H9 (cell line): ENCODE results near the gene AIF1L. TPM values are rescaled to one million over a fixed set of nuclear protein-coding genes. Genes with fewer than 3 reads are reported as not detected.

Source experiments
- DNase-seq: peaks from one replicate; pipeline ENCODE4 v3.0.0-alpha.2; 2017
- H2AFZ ChIP-seq: one replicate; pipeline ENCODE4 v1.6.1; 2013; ENCODE audit warnings: mild to moderate bottlenecking, low read length, control low read depth, moderate library complexity
- H2AK5ac ChIP-seq: 2 replicates; pipeline ENCODE4 v1.6.1; 2013; ENCODE audit warnings: low read length, control low read depth, mixed read lengths; ENCODE audit not compliant: insufficient read length
- H2BK120ac ChIP-seq: one replicate; pipeline ENCODE4 v1.6.1; 2013; ENCODE audit warnings: low read depth, mild to moderate bottlenecking, low read length, control low read depth, inconsistent platforms; ENCODE audit not compliant: poor library complexity, severe bottlenecking
- H2BK12ac ChIP-seq: 2 replicates; pipeline ENCODE4 v1.6.1; 2013; ENCODE audit warnings: low read length, control low read depth, mixed read lengths, low read depth; ENCODE audit not compliant: insufficient read length
- H2BK15ac ChIP-seq: 2 replicates; pipeline ENCODE4 v1.6.1; 2013; ENCODE audit warnings: low read depth, low read length, control low read depth
- H2BK20ac ChIP-seq: one replicate; pipeline ENCODE4 v1.6.1; 2013; ENCODE audit warnings: low read depth, mild to moderate bottlenecking, low read length, control low read depth, inconsistent platforms; ENCODE audit not compliant: poor library complexity, severe bottlenecking
- H2BK5ac ChIP-seq: 2 replicates; pipeline ENCODE4 v1.6.1; 2013; ENCODE audit warnings: low read length, control low read depth, mixed read lengths; ENCODE audit not compliant: insufficient read length
- H3K14ac ChIP-seq: 2 replicates; pipeline ENCODE4 v1.6.1; 2013; ENCODE audit warnings: low read length, control low read depth; ENCODE audit not compliant: insufficient read depth
- H3K18ac ChIP-seq: 2 replicates; pipeline ENCODE4 v1.6.1; 2013; ENCODE audit warnings: low read depth, mild to moderate bottlenecking, mixed read lengths, low read length, control low read depth; ENCODE audit not compliant: insufficient read length
- H3K23ac ChIP-seq: 2 replicates; pipeline ENCODE4 v1.6.1; 2013; ENCODE audit warnings: low read length, control low read depth, mixed read lengths, low read depth; ENCODE audit not compliant: insufficient read length
- H3K23me2 ChIP-seq: 2 replicates; pipeline ENCODE4 v1.6.1; 2013; ENCODE audit warnings: low read depth, mild to moderate bottlenecking, mixed read lengths, low read length, control low read depth; ENCODE audit not compliant: insufficient read length, poor library complexity, severe bottlenecking
- H3K27ac ChIP-seq: 2 replicates; pipeline ENCODE4 v1.5.1; 2013; ENCODE audit warnings: low read length, control low read depth, mixed read lengths, low read depth; ENCODE audit not compliant: insufficient read length
- H3K27me3 ChIP-seq: 2 replicates; pipeline ENCODE4 v1.6.1; 2013; ENCODE audit warnings: low read length, control low read depth, inconsistent platforms; ENCODE audit not compliant: insufficient read depth
- H3K4ac ChIP-seq: 2 replicates; pipeline ENCODE4 v1.6.1; 2013; ENCODE audit warnings: low read depth, mild to moderate bottlenecking, control low read depth, inconsistent platforms, low read length, moderate library complexity
- H3K4me1 ChIP-seq: 2 replicates; pipeline ENCODE4 v1.6.1; 2013; ENCODE audit warnings: low read length, control low read depth, inconsistent platforms; ENCODE audit not compliant: insufficient read depth
- H3K4me2 ChIP-seq: 2 replicates; pipeline ENCODE4 v1.6.1; 2013; ENCODE audit warnings: low read length, control low read depth, mixed read lengths; ENCODE audit not compliant: insufficient read length, insufficient read depth
- H3K56ac ChIP-seq: 2 replicates; pipeline ENCODE4 v1.6.1; 2013; ENCODE audit warnings: low read depth, mild to moderate bottlenecking, mixed read lengths, low read length, control low read depth; ENCODE audit not compliant: insufficient read length
- H3K79me1 ChIP-seq: 2 replicates; pipeline ENCODE4 v1.6.1; 2013; ENCODE audit warnings: low read depth, mild to moderate bottlenecking, moderate library complexity, low read length, control low read depth, inconsistent platforms; ENCODE audit not compliant: insufficient read depth, poor library complexity, severe bottlenecking
- H3K79me2 ChIP-seq: 2 replicates; pipeline ENCODE4 v1.6.1; 2013; ENCODE audit warnings: low read length, control low read depth, inconsistent platforms; ENCODE audit not compliant: insufficient read depth
- H3K9ac ChIP-seq: 2 replicates; pipeline ENCODE4 v1.6.1; 2013; ENCODE audit warnings: low read length, control low read depth, mixed read lengths; ENCODE audit not compliant: insufficient read length; ENCODE audit errors: extremely low read depth
- H3K9me3 ChIP-seq: one replicate; pipeline ENCODE4 v1.6.1; 2013; ENCODE audit warnings: low read depth, low read length, inconsistent platforms; ENCODE audit not compliant: control insufficient read depth
- H3T11ph ChIP-seq: one replicate; pipeline ENCODE4 v1.6.1; 2013; ENCODE audit warnings: mild to moderate bottlenecking, low read length, control low read depth, inconsistent platforms
- H4K20me1 ChIP-seq: one replicate; pipeline ENCODE4 v1.6.1; 2013; ENCODE audit not compliant: control insufficient read depth, insufficient read length, insufficient read depth
- H4K5ac ChIP-seq: 2 replicates; pipeline ENCODE4 v1.6.1; 2013; ENCODE audit warnings: low read depth, mild to moderate bottlenecking, mixed read lengths, low read length, control low read depth; ENCODE audit not compliant: insufficient read length
- H4K8ac ChIP-seq: replicated peaks from 2 replicates; pipeline ENCODE4 v1.6.1; 2013; ENCODE audit warnings: low read length, control low read depth, mixed read lengths, low read depth; ENCODE audit not compliant: insufficient read length
- H4K91ac ChIP-seq: 2 replicates; pipeline ENCODE4 v1.6.1; 2013; ENCODE audit warnings: low read depth, mild to moderate bottlenecking, moderate library complexity, mixed read lengths, low read length, control low read depth; ENCODE audit not compliant: insufficient read length
- H3K27ac Mint-ChIP-seq, 3 experiments: 2 replicates in 2 of 3; 3 replicates in 1 of 3; pipeline ENCODE4 v1.8.0; 2020 to 2021; ENCODE audit warnings: mixed read lengths in 3 of 3, mild to moderate bottlenecking in 1 of 3, moderate library complexity in 1 of 3
- H3K27me3 Mint-ChIP-seq: 2 replicates; pipeline ENCODE4 v1.8.0; 2021; ENCODE audit warnings: low read depth, mild to moderate bottlenecking, moderate library complexity, mixed read lengths
- H3K36me3 Mint-ChIP-seq, 3 experiments: 2 replicates in 2 of 3; 3 replicates in 1 of 3; pipeline ENCODE4 v1.8.0; 2020 to 2021; ENCODE audit warnings: low read depth in 3 of 3, mixed read lengths in 3 of 3; ENCODE audit not compliant: insufficient read depth in 1 of 3
- H3K4me1 Mint-ChIP-seq, 2 experiments: 2 replicates each; pipeline ENCODE4 v1.8.0; 2020; ENCODE audit warnings: mixed read lengths in 2 of 2
- H3K4me3 Mint-ChIP-seq, 2 experiments: 2 replicates in 1 of 2; 3 replicates in 1 of 2; pipeline ENCODE4 v1.8.0; 2020 to 2021; ENCODE audit warnings: mild to moderate bottlenecking in 2 of 2, mixed read lengths in 2 of 2, moderate library complexity in 1 of 2
- H3K9me3 Mint-ChIP-seq, 2 experiments: 2 replicates in 1 of 2; 3 replicates in 1 of 2; pipeline ENCODE4 v1.8.0; 2020; ENCODE audit warnings: mild to moderate bottlenecking in 2 of 2, mixed read lengths in 2 of 2, moderate library complexity in 1 of 2
- CTCF ChIP-seq: fragments of 200-600 bp; sonication (generic); conservative IDR thresholded peaks from 3 replicates; pipeline ENCODE4 v1.8.0; 2021; ENCODE audit warnings: antibody characterized with exemption, mild to moderate bottlenecking
- WGBS: extraction: QIAGEN DNeasy Blood & Tissue Kit; methylation state at CpG from one replicate; pipeline ENCODE4 v1.1.7; 2013; ENCODE audit warnings: missing lambda C conversion rate, low lambda C conversion rate, mixed read lengths; ENCODE audit not compliant: insufficient read length; ENCODE audit errors: extremely low coverage; 5-methylcytosine and 5-hydroxymethylcytosine counted together
- total RNA-seq: library from RNA; stranded (reverse); gene quantifications from 2 replicates; pipeline ENCODE4 v1.2.1, GENCODE V29; 2021

Gene AIF1L
- total RNA-seq, 1 experiment from 2014 or later, result 122 TPM

- H2BK12ac ChIP-seq, result no peak overlapping the region
- no peak overlapping the region for H3K27ac ChIP-seq
- no peak overlapping the region for H3K4ac ChIP-seq
- no peak overlapping the region for H4K5ac ChIP-seq
- Mint-ChIP-seq H3K27me3 (peaks cover 23% of the 10 kb centered on the region), H3K4me3 (no peak overlapping the region), H3K4me1 (peaks cover 32 to 36% of the 10 kb centered on the region in 2 experiments), H3K27ac (peak overlapping the region in 1 of 3 experiments; percentile 34; a peak in 1 of 7 replicates), H3K9me3 (no peaks in the 10 kb centered on the region; a peak in 1 of 5 replicates), H3K36me3 (peaks cover 7 to 16% (median 14%) of the 10 kb centered on the region in 3 experiments; a peak in 6 of 7 replicates)
- H2BK20ac ChIP-seq, result no peak overlapping the region
- WGBS, result no CpG with 5 or more reads among the region's 12 CpGs
- no peak overlapping the region for H3K18ac ChIP-seq
- no peak overlapping the region for H2BK5ac ChIP-seq
- H3K79me2 ChIP-seq, result no peaks in the 10 kb centered on the region; the same call in 1 of the 2 replicates
- H2AK5ac ChIP-seq, result no peak overlapping the region
- H4K91ac ChIP-seq, result no peak overlapping the region
- no peak overlapping the region for H2BK15ac ChIP-seq
- no peaks in the 10 kb centered on the region for H4K20me1 ChIP-seq
- H3K27me3 ChIP-seq, result no peaks in the 10 kb centered on the region
- peaks cover 10% of the 10 kb centered on the region; the same call in 1 of the 2 replicates for H3K4me1 ChIP-seq
- H3K23me2 ChIP-seq, result peaks cover 3% of the 10 kb centered on the region
- no peak overlapping the region for H3K9ac ChIP-seq
- no peak overlapping the region for H4K8ac ChIP-seq
- H2BK120ac ChIP-seq, result no peak overlapping the region
- no peak overlapping the region for H3K56ac ChIP-seq
- H3K4me2 ChIP-seq, result no peak overlapping the region
- no peak overlapping the region for H3K23ac ChIP-seq
- no peaks in the 10 kb centered on the region for H3K79me1 ChIP-seq
- no peak overlapping the region for H2AFZ ChIP-seq
- no peak overlapping the region for H3K14ac ChIP-seq
- TF ChIP-seq CTCF, result no peak
- DNase-seq, result no peak
- H3T11ph ChIP-seq, result no peak overlapping the region
- no peaks in the 10 kb centered on the region for H3K9me3 ChIP-seq
Measured at GRCh38 chr9:131094622-131095021, 1.7 kb upstream of the AIF1L start.
